Heart left ventricle (tissue), 13 donors: ENCODE measurements around the gene SSB.

Experiments
- POLR2A ChIP-seq, 2 donors: fragments of 450-650 bp; IDR thresholded peaks; one replicate each; pipeline ENCODE4 v1.6.1; 2017; ENCODE audit warnings: antibody characterized with exemption in 2 of 2, mild to moderate bottlenecking in 2 of 2, moderate library complexity in 2 of 2
- TF ChIP-seq, protein P1 (sequence below), 12 donors: fragments of 200-600 bp; sonication (generic) in 4 of 12; IDR thresholded peaks; one replicate each; pipeline versions ENCODE4 v1.5.0 to v1.8.0; 2018 to 2022; ENCODE audit warnings: antibody characterized with exemption in 12 of 12, mild to moderate bottlenecking in 5 of 12
- donor health status: ischemic (EF 13 %, LVEDD 7.1; RV severe dilation, severe dysfunction).
- donor health status: DM: no; HTN: yes; CAD: no.
- donor health status: DM: no; HTN: no; CAD: no.
- donor health status: ischemic (EF 25% LVEDD 6.9; RV normal size, moderate dysfunction).
- donor health status: ischemic (EF 25% LVEDD 5.7; RV mildly dilated, moderate dysfunction).
- donor health status: ischemic (EF 35%, LVEDD 5.7; RV mildly dilated, moderate dysfunction).
- donor health status: nonischemic (EF 11% LVEDD 7.7; RV severe dilation, severe dysfunction).
- donor health status: DM: yes; HTN: yes; CAD: no.
- donor health status: PGD.
- donor health status: ischemic (EF 29% LVEDD 5.4; RV normal size, mild dysfunction).
- donor health status: nonischemic (EF 23%, LVEDD 6.1; RV moderate dilation, normal function).

GRCh38 chr2:169823996-169824372, 25.3 kb downstream of the SSB start:
- TF ChIP-seq, protein P1, sequence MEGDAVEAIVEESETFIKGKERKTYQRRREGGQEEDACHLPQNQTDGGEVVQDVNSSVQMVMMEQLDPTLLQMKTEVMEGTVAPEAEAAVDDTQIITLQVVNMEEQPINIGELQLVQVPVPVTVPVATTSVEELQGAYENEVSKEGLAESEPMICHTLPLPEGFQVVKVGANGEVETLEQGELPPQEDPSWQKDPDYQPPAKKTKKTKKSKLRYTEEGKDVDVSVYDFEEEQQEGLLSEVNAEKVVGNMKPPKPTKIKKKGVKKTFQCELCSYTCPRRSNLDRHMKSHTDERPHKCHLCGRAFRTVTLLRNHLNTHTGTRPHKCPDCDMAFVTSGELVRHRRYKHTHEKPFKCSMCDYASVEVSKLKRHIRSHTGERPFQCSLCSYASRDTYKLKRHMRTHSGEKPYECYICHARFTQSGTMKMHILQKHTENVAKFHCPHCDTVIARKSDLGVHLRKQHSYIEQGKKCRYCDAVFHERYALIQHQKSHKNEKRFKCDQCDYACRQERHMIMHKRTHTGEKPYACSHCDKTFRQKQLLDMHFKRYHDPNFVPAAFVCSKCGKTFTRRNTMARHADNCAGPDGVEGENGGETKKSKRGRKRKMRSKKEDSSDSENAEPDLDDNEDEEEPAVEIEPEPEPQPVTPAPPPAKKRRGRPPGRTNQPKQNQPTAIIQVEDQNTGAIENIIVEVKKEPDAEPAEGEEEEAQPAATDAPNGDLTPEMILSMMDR (IDR thresholded peaks at IDR 0.05), result no peak
- no peak for TF ChIP-seq POLR2A (IDR thresholded peaks at IDR 0.05)
